ENCODE results near the gene FBXL12. TPM values are rescaled to one million over a fixed set of nuclear protein-coding genes. Genes with fewer than 3 reads are reported as not detected.
A peak's percentile ranks its signal among the peaks of the same experiment; 100 is the strongest.

Gene FBXL12
- total RNA-seq, 4 donors from 2014 or later = 8.2 to 25.4 (median 18.6) TPM

GRCh38 chr19:9797871-9798270, 21.0 kb downstream of the FBXL12 start:
- Histone ChIP-seq H3K36me3 (no peaks in the 10 kb centered on the region), H3K9me3 (no peaks in the 10 kb centered on the region), H3K4me1 (no peaks in the 10 kb centered on the region), H3K4me3 (no peak overlapping the region), H3K27ac (no peak overlapping the region), H3K27me3 (no peaks in the 10 kb centered on the region)
- no peak for TF ChIP-seq CTCF (IDR thresholded peaks at IDR 0.05)
- no peak for TF ChIP-seq POLR2A (IDR thresholded peaks at IDR 0.05)
- no peak for DNase-seq
- intact Hi-C loops (cut with DNase I; ENCODE audit: low total_unique reads) = loop anchor here (5.0 to 10.0 kb wide), 2 partner anchors 171 to 483 kb away; no protein-coding TSS in a partner anchor

- no peak overlapping the region for H3K27ac ChIP-seq
- no peaks in the 10 kb centered on the region for H3K27me3 ChIP-seq
- TF ChIP-seq CTCF (IDR thresholded peaks at IDR 0.05) (peak; percentile 73 to 91 (median 80)), POLR2A (IDR thresholded peaks at IDR 0.05) (no peak)
- DNase-seq = peak; percentile 82 to 86
- H3K4me1 ChIP-seq = no peaks in the 10 kb centered on the region
- H3K9me3 ChIP-seq = no peaks in the 10 kb centered on the region
- no peaks in the 10 kb centered on the region for H3K36me3 ChIP-seq
- intact Hi-C loops (cut with DNase I; ENCODE audit: low total_unique reads) = loop anchor here (5.0 to 10.0 kb wide), 2 partner anchors 169 to 481 kb away; no protein-coding TSS in a partner anchor
- H3K4me3 ChIP-seq = no peak overlapping the region
These were observed 22.6 kb downstream of the FBXL12 start for GRCh38 chr19:9796113-9796773.

- peak in 1 of 2 donors; percentile 65 for DNase-seq
- Histone ChIP-seq H3K27me3 (no peaks in the 10 kb centered on the region), H3K36me3 (no peaks in the 10 kb centered on the region), H3K4me3 (peak overlapping the region; percentile 44 to 66), H3K27ac (peak overlapping the region; percentile 98), H3K9me3 (no peaks in the 10 kb centered on the region), H3K4me1 (no peaks in the 10 kb centered on the region)
- intact Hi-C loops (cut with DNase I; ENCODE audit: low total_unique reads) = loop anchor here (10.0 kb wide), 1 partner anchor 478 kb away; no protein-coding TSS in a partner anchor
- TF ChIP-seq CTCF (IDR thresholded peaks at IDR 0.05) = no peak
These were observed 25.7 kb downstream of the FBXL12 start for GRCh38 chr19:9793071-9793591.

GRCh38 chr19:9792206-9793070, 26.4 kb downstream of the FBXL12 start:
- peak overlapping the region; percentile 44 to 66 for H3K4me3 ChIP-seq

More at GRCh38 chr19:9792206-9793070, 26.4 kb downstream of the FBXL12 start:
- TF ChIP-seq POLR2A (IDR thresholded peaks at IDR 0.05) (peak in 1 of 2 donors; percentile 23), CTCF (IDR thresholded peaks at IDR 0.05) (peak in 1 of 4 experiments; percentile 23)
- DNase-seq = peak; percentile 92 to 98
- H3K36me3 ChIP-seq = no peaks in the 10 kb centered on the region
- H3K9me3 ChIP-seq = no peaks in the 10 kb centered on the region
- H3K27me3 ChIP-seq = no peaks in the 10 kb centered on the region
- H3K27ac ChIP-seq = peak overlapping the region; percentile 98
- intact Hi-C loops (cut with DNase I; ENCODE audit: low total_unique reads) = loop anchor here (10.0 kb wide), 1 partner anchor 478 kb away; no protein-coding TSS in a partner anchor
- H3K4me1 ChIP-seq = no peaks in the 10 kb centered on the region

Data from uterus (tissue), 4 donors.